ENCODE data around the gene GALK2.
"Not testable (repeated sequence)": the region's sequence is repeated elsewhere in the genome, so short reads cannot be mapped to it uniquely, and the experiment has no call there.

Gene GALK2

DNA sequence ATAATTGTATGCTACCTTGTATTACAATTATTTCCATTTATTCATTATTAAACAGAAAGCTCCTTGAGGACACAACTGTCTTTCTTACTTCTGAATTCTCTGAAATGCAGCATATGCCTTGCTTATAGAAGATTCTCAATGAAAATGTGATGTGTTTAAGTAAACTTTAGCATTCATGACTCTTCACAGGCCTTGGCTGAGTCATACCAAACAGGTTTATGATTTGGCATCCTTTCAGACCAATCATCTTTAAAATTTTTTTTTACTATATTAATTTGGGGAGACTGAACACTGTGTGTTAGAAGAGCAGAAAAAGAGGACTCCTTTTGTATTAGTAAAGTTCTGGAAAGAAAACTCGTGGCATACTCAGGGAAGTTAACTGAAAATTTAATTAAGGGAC is 6.4 kb upstream of the GALK2 start:
- in situ Hi-C loops (cut with HindIII; ENCODE audit: low sequenced_read_pairs), result no loop called here

DNA sequence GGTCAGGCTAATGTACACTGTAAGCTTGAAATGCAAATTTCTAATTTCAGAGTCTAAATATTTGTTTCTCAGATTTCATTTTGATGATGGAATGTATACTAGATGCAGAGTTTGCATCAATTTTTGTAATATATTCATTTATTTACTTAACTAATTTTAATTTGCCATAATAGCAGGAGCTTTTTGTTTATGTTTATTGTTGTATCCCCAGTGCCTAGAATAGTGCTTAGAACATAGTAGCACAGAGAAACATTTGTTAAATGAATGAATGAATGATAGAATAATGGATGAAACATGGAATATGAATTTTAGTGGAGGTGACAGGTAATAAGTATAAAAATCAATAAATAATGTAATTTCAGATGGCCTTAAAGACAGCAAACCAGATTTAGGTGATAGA is 5.2 kb upstream of the GALK2 start:
- in situ Hi-C loops (cut with HindIII; ENCODE audit: low sequenced_read_pairs), result no loop called here

DNA sequence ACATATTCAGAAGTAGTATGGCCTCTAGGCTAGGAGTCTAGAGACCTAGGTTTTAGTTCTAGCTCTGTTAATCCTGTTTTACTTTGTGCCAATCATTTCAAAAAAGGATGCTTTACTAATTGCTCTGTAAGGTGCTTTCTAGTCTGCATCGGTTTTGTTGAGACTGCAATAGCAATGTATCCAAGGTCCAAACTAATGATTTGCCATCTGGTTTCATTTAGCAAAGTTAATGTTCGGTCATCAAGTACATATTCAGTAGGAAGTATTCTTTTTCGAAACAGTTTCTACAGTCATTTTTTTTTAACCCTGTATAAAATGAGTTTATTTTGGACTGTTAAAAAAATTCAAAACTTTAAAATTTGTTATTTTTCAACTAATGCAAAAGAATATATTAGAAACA is 2.0 kb upstream of the GALK2 start:
- in situ Hi-C loops (cut with HindIII; ENCODE audit: low sequenced_read_pairs), result no loop called here

DNA sequence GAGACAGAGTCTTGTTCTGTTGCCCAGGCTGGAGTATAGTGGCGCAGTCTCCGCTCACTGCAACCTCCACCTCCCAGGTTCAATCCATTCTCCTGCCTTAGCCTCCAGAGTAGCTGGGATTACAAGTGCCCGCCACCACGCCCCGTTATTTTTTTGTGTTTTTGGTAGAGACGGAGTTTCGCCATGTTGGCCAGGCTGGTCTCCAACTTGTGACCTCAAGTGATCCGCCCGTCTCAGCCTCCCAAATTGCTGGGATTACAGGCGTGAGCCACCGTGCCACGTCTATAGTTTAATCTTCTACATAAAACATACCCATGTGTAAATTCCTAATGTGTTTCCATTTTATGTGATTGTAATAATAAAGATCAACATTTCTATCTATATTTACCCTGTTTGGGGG is 1.7 kb downstream of the GALK2 start:
- in situ Hi-C loops (cut with HindIII; ENCODE audit: low sequenced_read_pairs), result no loop called here

DNA sequence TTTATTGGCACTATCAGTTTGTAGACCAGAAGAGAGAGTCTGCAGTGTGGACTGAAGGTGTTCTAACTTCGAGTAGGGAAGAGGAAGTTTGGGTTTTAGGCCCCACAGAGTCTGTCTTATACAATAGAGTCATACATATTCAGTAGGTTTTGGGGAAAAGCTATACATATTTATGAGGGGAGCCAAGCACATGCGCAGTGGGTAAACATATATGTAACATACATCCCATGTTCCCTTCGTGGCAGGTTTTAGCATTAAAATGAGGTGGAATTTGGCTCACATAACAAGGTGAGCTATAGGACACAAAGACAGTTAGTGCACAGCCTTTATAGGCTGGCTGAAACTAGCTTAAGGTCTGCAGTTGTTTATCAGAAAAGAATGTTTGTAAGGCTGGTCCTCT is 4.9 kb downstream of the GALK2 start:
- in situ Hi-C loops (cut with HindIII; ENCODE audit: low sequenced_read_pairs), result no loop called here

DNA sequence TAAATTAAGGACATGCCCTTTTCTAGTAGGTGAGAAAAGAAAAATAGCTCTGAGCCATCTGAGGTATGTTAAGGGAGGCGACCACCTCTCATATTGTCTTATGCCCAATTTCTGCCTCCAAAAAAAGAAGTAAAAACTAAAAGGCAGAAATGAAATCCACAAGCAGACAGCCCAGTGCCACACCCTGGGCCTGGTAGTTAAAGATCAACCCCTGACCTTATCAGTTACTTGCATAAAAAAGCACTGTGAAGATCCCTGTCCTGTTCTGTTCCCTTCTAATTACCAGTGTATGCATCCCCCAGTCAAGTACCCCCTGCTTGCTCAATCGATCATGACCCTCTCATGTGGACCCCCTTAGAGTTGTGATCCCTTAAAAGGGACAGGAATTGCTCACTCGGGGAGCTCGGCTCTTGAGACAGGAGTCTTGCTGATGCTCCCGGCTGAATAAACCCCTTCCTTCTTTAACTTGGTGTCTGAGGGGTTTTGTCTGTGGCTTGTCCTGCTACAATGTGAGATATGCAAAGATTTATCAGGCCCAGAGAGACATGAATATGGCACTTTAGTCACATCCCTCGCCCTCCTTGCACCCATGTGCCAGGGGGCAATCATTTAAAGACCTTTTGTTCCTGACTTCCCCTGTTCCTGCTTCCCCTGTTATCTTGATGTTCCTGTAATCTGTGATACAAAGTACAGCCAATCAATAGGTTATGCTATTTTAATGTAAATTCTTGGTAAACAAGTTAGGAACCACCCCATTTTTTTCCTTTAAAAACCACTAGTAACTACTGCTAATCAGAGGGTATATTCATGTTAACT is 5.7 kb downstream of the GALK2 start:
- in situ Hi-C loops (cut with HindIII; ENCODE audit: low sequenced_read_pairs), result not testable (repeated sequence)

DNA sequence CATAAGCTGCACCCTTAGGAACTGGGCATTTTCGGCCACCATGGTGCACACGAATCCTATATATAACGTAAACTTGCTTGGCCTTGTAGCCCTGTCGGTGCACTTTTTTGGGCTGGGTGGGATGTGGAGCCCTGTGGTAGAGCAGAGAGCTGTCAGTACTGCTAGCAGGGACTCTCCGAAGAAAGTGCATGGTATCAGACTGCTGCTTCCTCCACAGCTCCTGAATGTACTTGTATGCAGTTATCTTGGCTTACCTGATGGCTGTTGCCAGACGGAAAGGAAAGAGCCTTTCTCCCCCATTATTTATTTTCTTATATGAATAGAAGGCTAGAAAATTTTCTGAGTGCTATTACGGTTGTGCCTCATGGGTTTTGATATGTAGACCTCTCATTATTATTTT is 8.4 kb downstream of the GALK2 start:
- in situ Hi-C loops (cut with HindIII; ENCODE audit: low sequenced_read_pairs), result no loop called here

DNA sequence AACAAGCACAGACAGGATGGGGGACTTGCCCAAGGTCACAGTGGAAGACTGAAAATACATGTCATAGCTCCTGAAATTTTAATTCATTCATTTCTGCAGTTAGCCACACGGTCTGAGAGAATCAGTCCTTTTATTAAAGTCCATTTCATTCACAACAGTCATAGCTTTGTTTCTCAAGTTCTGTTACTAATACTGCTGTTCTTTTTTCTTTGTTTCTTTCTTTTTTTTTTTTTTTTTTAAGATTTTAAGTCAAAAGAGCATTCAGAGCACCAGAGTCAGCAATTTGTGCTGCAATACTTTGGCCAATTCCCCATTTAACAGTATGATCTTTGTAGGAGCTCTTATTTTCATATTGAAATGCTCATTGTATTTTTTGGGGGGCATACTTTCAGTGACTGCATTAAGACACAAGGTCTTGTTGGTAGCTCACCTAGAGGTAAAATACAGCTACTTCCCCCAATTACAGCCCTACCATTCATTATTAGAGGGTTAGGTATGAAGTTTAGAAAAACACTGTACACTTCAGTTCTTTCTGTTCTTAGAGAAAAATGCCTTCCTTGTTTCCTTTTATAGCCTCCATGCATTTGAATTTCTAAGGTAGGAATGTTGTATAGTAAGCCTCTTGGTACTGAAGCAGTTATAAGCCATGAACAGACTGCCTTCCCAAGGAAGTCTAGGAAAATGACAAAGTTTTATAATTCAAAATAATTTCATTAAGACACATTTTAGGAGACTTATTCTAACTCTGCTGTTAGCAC is 9.6 kb downstream of the GALK2 start:
- in situ Hi-C loops (cut with HindIII; ENCODE audit: low sequenced_read_pairs), result no loop called here

DNA sequence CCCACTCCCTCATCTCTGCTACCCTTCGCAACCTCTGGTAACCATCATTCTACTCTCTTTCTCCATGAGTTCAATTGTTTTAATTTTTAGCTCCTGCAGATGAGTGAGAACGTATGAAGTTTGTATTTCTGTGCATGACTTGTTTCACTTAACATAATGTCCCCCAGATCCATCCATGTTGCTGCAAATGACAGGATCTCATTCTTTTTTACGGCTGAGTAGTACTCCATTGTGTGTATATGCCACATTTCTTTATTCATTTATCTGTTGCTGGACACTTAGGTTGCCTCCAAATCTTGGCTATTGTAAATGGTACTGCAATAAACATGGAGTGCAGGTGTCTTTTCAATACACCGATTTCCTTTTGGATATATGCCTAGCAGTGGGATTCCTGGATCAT is 12.1 kb downstream of the GALK2 start:
- in situ Hi-C loops (cut with HindIII; ENCODE audit: low sequenced_read_pairs), result no loop called here

DNA sequence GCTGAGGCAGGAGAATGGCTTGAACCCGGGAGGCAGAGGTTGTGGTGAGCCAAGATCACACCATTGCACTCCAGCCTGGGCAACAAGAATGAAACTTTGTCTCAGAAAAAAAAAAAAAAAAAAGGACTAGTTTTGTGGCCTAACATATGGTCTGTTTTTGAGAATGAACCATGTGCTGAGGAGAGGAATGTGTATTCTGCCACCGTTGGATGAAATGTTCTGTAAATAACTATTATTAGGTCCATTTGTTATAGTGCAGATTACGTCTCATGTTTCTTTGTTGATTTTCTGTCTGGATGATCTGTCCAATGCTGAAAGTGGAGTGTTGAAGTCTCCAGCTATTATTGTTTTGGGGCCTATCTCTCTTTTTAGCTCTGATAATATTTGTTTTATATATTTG is 13.7 kb downstream of the GALK2 start:
- in situ Hi-C loops (cut with HindIII; ENCODE audit: low sequenced_read_pairs), result not testable (repeated sequence)

DNA sequence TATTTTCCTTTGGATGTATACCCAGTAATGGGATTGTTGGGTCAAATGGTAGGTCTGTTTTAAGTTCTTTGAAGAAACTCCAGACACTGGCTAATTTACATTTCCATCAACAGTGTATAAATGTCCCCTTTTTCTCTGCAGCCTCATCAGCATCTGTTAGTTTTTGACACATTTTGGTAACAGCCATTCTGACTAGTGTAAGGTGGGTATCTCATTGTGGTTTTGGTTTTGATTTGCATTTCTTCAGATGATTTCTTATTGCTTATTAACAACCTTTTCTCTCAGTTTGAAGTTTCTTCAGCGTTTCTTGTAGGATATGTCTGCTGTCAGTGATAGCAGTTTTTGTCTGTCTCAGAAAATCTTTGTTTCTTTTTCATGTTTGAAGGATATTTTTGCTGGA is 15.4 kb downstream of the GALK2 start:
- in situ Hi-C loops (cut with HindIII; ENCODE audit: low sequenced_read_pairs), result no loop called here

DNA sequence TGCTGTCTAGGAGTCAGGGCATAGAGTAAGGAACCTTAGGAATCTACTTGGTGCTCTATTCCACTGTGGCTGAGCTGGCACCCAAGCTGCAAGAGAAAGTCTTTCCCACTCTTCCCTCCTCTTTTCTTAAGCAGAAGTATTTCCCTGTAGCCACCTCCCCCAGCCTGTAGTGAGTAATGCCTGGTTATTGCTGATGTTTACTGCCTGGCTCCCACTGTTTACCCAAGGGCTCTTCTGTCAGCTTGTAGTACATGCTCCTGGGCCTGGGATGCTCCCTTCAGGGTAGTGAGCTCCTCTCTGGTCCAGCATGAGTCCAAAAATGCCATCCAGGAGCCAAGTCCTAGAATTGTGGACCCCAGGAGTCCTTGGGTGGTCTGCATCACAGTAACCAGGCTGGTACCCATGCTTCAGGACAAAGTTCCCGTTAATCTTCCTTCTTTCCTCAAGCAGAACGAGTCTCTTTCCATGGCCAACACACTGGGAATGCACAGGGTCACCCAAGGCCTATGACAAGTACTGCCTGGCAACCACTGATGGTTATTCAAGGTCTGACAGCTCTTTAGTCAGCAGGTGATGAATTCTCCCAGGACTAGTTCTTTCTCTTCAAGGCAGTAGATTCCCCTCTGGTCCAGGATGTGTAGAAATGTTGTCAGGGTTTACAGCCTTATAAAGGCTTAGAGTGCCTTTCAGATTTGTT is 17.6 kb downstream of the GALK2 start:
- in situ Hi-C loops (cut with HindIII; ENCODE audit: low sequenced_read_pairs), result no loop called here

DNA sequence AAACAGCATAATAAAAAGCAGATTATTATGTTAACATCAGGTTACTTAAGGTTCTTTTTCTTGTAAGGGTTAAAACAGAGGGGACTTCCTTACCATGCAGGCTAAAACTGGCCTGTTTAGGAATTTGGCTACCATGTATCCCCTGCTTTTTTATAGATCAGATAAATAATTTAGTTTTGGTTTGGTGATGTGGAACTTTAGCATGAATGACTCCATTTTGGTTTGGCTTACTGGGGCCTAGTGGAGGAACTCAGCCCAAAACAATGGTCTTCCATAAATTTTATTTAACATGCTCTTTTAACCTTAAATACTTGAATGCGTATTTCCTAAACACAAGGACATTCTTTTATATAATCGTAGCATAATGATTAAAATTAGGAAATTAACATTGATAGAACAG is 18.9 kb downstream of the GALK2 start:
- in situ Hi-C loops (cut with HindIII; ENCODE audit: low sequenced_read_pairs), result no loop called here

DNA sequence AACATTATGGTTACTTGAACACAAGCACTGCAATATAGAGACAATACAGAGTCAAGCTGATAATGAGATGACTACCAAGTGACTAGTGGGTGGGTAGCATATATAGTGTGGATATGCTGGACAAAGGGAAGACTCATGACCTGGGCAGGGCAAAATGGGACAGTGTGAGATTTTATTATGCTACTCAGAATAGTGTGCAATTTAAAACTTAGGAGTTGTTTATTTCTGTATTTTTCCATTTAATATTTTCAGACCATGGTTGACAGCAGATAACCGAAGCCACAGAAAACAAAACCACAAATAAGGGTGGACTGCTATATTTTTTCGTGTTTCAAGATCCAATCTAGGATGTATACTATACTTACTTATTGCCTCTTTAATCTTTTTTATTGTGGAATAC is 19.6 kb downstream of the GALK2 start:
- in situ Hi-C loops (cut with HindIII; ENCODE audit: low sequenced_read_pairs), result no loop called here

DNA sequence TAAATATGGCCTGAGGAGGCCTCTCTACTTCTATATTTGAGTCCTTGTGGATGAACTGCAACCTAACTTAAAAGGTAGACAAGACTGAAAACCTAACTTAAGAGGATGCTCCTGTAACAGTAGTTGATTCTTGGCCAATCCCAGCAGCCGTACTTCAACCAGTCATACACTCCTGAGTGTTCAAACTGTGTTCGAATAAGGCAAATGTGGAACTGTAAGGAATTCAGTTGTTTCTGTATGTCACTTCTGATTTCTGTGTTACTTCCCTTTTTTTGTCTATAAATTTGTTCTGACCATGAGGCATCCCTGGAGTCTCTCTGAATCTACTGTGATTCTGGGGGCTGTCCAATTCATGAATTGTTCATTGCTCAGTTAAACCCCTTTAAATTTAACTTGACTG is 20.5 kb downstream of the GALK2 start:
- in situ Hi-C loops (cut with HindIII; ENCODE audit: low sequenced_read_pairs), result no loop called here

DNA sequence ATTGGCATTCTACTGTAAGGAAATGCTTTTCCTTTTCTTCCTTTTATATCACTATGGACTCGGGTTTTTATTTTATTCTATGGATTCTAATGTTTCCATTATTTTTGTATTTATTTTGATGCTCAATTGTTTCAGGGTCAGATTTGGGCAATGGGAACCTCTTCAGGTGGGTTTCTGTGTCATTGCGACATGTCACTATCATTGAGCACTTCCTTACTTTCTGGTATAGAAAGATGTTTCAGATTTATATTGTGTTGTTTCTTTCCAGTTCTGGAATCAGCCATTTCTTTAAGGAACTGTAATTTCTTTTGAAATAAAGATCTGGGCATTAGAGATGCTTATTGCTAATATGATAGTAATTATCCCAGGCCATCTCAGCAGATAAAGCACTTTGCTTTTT is 21.8 kb downstream of the GALK2 start:
- in situ Hi-C loops (cut with HindIII; ENCODE audit: low sequenced_read_pairs), result no loop called here

DNA sequence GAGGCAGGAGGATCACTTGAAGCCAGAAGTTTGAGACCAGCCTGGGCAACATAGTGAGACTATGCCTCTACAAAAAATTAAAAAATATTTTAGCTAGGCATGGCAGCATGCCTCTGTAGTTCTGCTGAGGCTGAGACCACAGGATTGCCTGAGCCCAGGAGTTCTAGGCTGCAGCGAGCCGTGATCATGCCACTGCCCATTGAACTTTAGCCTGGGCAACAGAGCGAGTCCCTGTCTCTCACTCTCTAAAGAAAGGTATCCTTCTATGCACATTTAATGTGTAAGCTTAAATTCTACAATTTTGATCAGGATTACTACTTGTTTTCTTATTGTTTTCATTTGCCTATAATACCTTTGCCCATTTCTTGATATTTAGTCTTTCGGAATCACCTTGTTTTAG is 26.8 kb downstream of the GALK2 start:
- in situ Hi-C loops (cut with HindIII; ENCODE audit: low sequenced_read_pairs), result no loop called here

DNA sequence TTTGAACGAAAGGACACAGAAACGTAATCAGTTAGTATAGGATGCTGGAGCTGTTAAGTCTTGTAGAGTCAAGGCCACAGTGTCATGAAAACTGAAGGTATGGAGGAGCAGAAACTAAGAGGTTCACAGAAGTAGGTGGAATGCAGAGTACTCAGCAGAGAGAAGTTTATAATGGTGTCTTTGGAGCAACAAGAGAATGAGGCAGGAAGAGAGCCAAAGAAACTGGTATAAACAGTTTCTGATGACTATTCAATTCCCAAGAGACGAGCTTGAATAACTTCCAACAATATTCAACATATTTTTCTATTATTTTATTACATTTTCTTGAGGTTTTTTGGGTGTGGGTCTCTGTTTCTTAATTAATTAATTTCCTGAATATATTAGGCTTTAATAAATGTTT is 29.6 kb downstream of the GALK2 start:
- in situ Hi-C loops (cut with HindIII; ENCODE audit: low sequenced_read_pairs), result no loop called here

DNA sequence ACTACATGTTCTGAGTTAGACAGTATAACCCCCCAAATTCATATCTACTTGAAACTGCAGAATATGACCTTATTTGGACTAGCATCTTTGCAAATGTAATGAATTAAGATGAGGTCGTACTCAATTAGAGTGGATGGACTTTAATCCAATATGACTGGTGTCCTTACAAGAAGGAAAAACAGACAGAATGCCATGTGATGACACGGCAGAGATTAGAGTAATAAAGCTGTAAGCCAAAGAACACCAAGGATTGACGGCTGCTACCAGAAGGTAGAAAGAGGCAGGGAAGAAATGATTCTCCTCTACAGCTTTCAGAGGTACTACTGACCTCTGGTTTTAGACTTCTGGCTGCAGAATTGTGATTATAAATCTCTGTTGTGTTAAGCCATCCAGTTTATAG is 30.3 kb downstream of the GALK2 start:
- in situ Hi-C loops (cut with HindIII; ENCODE audit: low sequenced_read_pairs), result no loop called here

DNA sequence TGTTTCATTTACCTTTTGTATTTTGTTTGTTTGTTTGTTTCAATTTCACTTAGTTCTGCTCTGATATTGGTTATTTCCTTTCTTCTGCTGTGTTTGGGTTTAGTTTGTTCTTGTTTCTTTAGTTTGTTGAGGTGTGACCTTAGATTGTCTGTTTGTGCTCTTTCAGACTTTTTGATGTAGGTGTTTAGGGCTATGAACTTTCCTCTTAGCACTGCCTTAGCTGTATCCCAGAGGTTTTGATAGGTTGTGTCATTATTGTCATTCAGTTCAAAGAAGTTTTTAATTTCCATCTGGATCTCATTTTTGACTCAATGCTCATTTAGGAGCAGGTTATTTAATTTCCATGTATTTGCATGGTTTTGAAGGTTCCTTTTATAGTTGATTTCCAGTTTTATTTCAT is 38.1 kb downstream of the GALK2 start:
- in situ Hi-C loops (cut with HindIII; ENCODE audit: low sequenced_read_pairs), result not testable (repeated sequence)

DNA sequence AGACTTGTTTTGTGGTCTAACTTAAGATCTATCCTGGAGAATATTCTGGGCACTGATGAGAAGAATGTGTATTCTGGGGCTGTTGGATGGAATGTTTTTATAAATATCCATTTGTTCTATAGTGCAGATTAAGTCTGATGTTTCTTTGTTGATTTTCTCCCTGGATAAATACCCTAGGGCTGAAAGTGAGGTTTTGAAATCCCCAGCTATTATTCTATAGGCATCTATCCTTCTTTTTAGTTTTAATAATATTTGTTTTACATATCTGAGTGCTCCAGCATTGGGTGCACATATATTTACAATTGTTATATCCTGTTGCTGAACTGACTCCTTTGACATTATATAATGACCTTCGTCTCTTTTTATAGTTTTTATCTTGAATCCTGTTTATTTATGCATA is 42.9 kb downstream of the GALK2 start:
- in situ Hi-C loops (cut with HindIII; ENCODE audit: low sequenced_read_pairs), result no loop called here
